Breast epithelium (tissue), 4 donors: ENCODE data around the gene IL1RL2. TPM values are rescaled to one million over a fixed set of nuclear protein-coding genes. Genes with fewer than 3 reads are reported as not detected.
A peak's percentile ranks its signal among the peaks of the same experiment; 100 is the strongest.

ENCODE experiments used
- DNase-seq, 2 donors: peaks; one replicate each; pipeline ENCODE4 v3.0.0-alpha.2; 2019; ENCODE audit warnings: low spot score in 2 of 2
- H3K27ac ChIP-seq, 2 donors: fragments of 200-600 bp; sonication (generic) in 1 of 2; one replicate each; pipeline ENCODE4 v1.5.1; 2016 to 2019; ENCODE audit warnings: mild to moderate bottlenecking in 1 of 2
- H3K27me3 ChIP-seq, 2 donors: fragments of 200-600 bp; sonication (generic) in 1 of 2; one replicate each; pipeline versions ENCODE4 v1.5.1 to v1.6.0; 2017 to 2019; ENCODE audit warnings: control low read depth in 1 of 2, mild to moderate bottlenecking in 1 of 2
- H3K36me3 ChIP-seq: fragments of 200-600 bp; one replicate; pipeline ENCODE4 v1.5.1; 2019
- H3K4me1 ChIP-seq, 2 donors: fragments of 200-600 bp; sonication (generic); one replicate each; pipeline ENCODE4 v1.5.1; 2016 to 2019; ENCODE audit warnings: control low read depth in 1 of 2
- H3K4me3 ChIP-seq, 3 donors: fragments of 200-600 bp; sonication (generic); 1 replicate in 2 of 3; 2 replicates in 1 of 3; pipeline ENCODE4 v1.5.1; 2016 to 2019; ENCODE audit warnings: mild to moderate bottlenecking in 3 of 3, moderate library complexity in 2 of 3
- H3K9me3 ChIP-seq, 2 donors: fragments of 200-600 bp; sonication (generic) in 1 of 2; one replicate each; pipeline ENCODE4 v1.5.1; 2016 to 2019; ENCODE audit warnings: control low read depth in 1 of 2
- CTCF ChIP-seq, 3 donors: fragments of 450-650 bp; IDR thresholded peaks; one replicate each; pipeline ENCODE4 v1.5.1; 2016 to 2017; ENCODE audit warnings: antibody characterized with exemption in 3 of 3, mild to moderate bottlenecking in 3 of 3, moderate library complexity in 3 of 3
- POLR2A ChIP-seq: fragments of 450-650 bp; IDR thresholded peaks from one replicate; pipeline ENCODE4 v1.6.1; 2016; ENCODE audit warnings: antibody characterized with exemption, mild to moderate bottlenecking, moderate library complexity
- POLR2AphosphoS5 ChIP-seq, 3 donors: sonication (generic); formaldehyde crosslinking; IDR thresholded peaks; one replicate each; pipeline ENCODE4 v1.6.1; 2017; ENCODE audit warnings: antibody characterized with exemption in 3 of 3
- intact Hi-C: fragments of 100-400 bp; cut with DNase I; formaldehyde crosslinking; loops from one replicate; pipeline ENCODE4 v1.15.1; 2023; ENCODE audit warnings: low total_unique reads
- total RNA-seq, 3 donors: library from RNA; depleted of rRNA; stranded (reverse); fragments of >200 nt; gene quantifications; one replicate each; pipeline ENCODE4 v1.1.0, GENCODE V29; 2016

IL1RL2 gene
- 1 to 10 TPM; 1.9 to 5.9 (median 2.3) TPM for total RNA-seq

- intact Hi-C loops: no loop called here
- peak within 1 kb of the TSS; percentile 83 to 89 for H3K27ac ChIP-seq
- DNase-seq: peak; percentile 54 to 61
Observed at GRCh38 chr2:102186791-102187495, at the start of gene IL1RL2. IL1RL2 (plus strand) TSS chr2:102187023; CDS start chr2:102187868, 845 bp downstream.

GRCh38 chr2:102137138-102137537 is 49.7 kb upstream of the IL1RL2 start:
- intact Hi-C loops: loop anchor here (5.0 kb wide), 1 partner anchor 1070 kb away; no protein-coding TSS in a partner anchor
- no peak for DNase-seq

More at GRCh38 chr2:102186791-102187495, at the start of gene IL1RL2:
- H3K4me1 ChIP-seq: no peaks in the 10 kb centered on the region
- H3K9me3 ChIP-seq: no peaks in the 10 kb centered on the region
- TF ChIP-seq POLR2AphosphoS5 (IDR thresholded peaks at IDR 0.05): peak in 1 of 3 donors; percentile 15
- TF ChIP-seq CTCF (IDR thresholded peaks at IDR 0.05): no peak
- no peak for TF ChIP-seq POLR2A
- no peaks in the 10 kb centered on the region for H3K36me3 ChIP-seq
- H3K4me3 ChIP-seq: peak within 1 kb of the TSS; percentile 45 to 83 (median 63)
- no peaks in the 10 kb centered on the region for H3K27me3 ChIP-seq

GRCh38 chr2:102138331-102138730 is 48.5 kb upstream of the IL1RL2 start:
- intact Hi-C loops: loop anchor here (5.0 kb wide), 1 partner anchor 1071 kb away; no protein-coding TSS in a partner anchor
- TF ChIP-seq POLR2A (no peak), POLR2AphosphoS5 (IDR thresholded peaks at IDR 0.05) (no peak), CTCF (IDR thresholded peaks at IDR 0.05) (no peak)
- H3K4me1 ChIP-seq: no peaks in the 10 kb centered on the region
- H3K27ac ChIP-seq: no peak overlapping the region
- no peaks in the 10 kb centered on the region for H3K27me3 ChIP-seq
- H3K4me3 ChIP-seq: no peak overlapping the region
- DNase-seq: no peak
- H3K9me3 ChIP-seq: no peaks in the 10 kb centered on the region
- no peaks in the 10 kb centered on the region for H3K36me3 ChIP-seq

More at GRCh38 chr2:102137138-102137537, 49.7 kb upstream of the IL1RL2 start:
- TF ChIP-seq POLR2AphosphoS5 (IDR thresholded peaks at IDR 0.05) (no peak), POLR2A (no peak), CTCF (IDR thresholded peaks at IDR 0.05) (no peak)
- Histone ChIP-seq H3K36me3 (no peaks in the 10 kb centered on the region), H3K4me3 (no peak overlapping the region), H3K27me3 (no peaks in the 10 kb centered on the region), H3K9me3 (no peaks in the 10 kb centered on the region), H3K4me1 (no peaks in the 10 kb centered on the region), H3K27ac (no peak overlapping the region)

- TF ChIP-seq POLR2A (no peak), POLR2AphosphoS5 (IDR thresholded peaks at IDR 0.05) (no peak), CTCF (IDR thresholded peaks at IDR 0.05) (no peak)
- intact Hi-C loops: loop anchor here (5.0 to 10.0 kb wide), 2 partner anchors 75 to 1073 kb away; no protein-coding TSS in a partner anchor
- H3K27ac ChIP-seq: no peak overlapping the region
Observed at GRCh38 chr2:102139851-102140250, 47.0 kb upstream of the IL1RL2 start.

GRCh38 chr2:102140377-102140776 is 46.4 kb upstream of the IL1RL2 start:
- no peak for DNase-seq

More at GRCh38 chr2:102139851-102140250, 47.0 kb upstream of the IL1RL2 start:
- no peaks in the 10 kb centered on the region for H3K4me1 ChIP-seq
- DNase-seq: no peak
- H3K4me3 ChIP-seq: no peak overlapping the region
- H3K27me3 ChIP-seq: no peaks in the 10 kb centered on the region
- peaks cover 0 to 2% of the 10 kb centered on the region in 2 donors for H3K9me3 ChIP-seq
- no peaks in the 10 kb centered on the region for H3K36me3 ChIP-seq

More at GRCh38 chr2:102140377-102140776, 46.4 kb upstream of the IL1RL2 start:
- intact Hi-C loops: loop anchor here (10.0 kb wide), 1 partner anchor 76 kb away; no protein-coding TSS in a partner anchor
- peaks cover 0 to 7% of the 10 kb centered on the region in 2 donors for H3K9me3 ChIP-seq
- H3K27ac ChIP-seq: peak overlapping the region; percentile 93 to 99
- H3K4me3 ChIP-seq: no peak overlapping the region
- no peaks in the 10 kb centered on the region for H3K4me1 ChIP-seq
- no peaks in the 10 kb centered on the region for H3K36me3 ChIP-seq
- H3K27me3 ChIP-seq: no peaks in the 10 kb centered on the region
- no peak for TF ChIP-seq POLR2AphosphoS5 (IDR thresholded peaks at IDR 0.05)
- no peak for TF ChIP-seq CTCF (IDR thresholded peaks at IDR 0.05)
- no peak for TF ChIP-seq POLR2A
